ENCODE results near the gene TMCO1.
A peak's percentile ranks its signal among the peaks of the same experiment; 100 is the strongest.
"Not testable (repeated sequence)": the region's sequence is repeated elsewhere in the genome, so short reads cannot be mapped to it uniquely, and the experiment has no call there.

Gene TMCO1

GRCh38 chr1:165768513-165769394 lies at the start of gene TMCO1:
TMCO1 (minus strand) TSS chr1:165768868; CDS start chr1:165768751, 117 bp downstream.
- no peaks in the 10 kb centered on the region for H3K27me3 Mint-ChIP-seq
- H3K4me1 Mint-ChIP-seq (ENCODE audit: low read depth), result peaks cover 58% of the 10 kb centered on the region
- H3K4me3 Mint-ChIP-seq, result peak within 1 kb of the TSS; percentile 100
- H3K9me3 Mint-ChIP-seq, result no peaks in the 10 kb centered on the region
- H3K27ac Mint-ChIP-seq, result peak within 1 kb of the TSS; percentile 100
- peaks cover 61% of the 10 kb centered on the region for H3K36me3 Mint-ChIP-seq (ENCODE audit: low read depth)

- no peak overlapping the region for H3K4me3 Mint-ChIP-seq
- no peaks in the 10 kb centered on the region for H3K9me3 Mint-ChIP-seq
- H3K36me3 Mint-ChIP-seq (ENCODE audit: low read depth), result no peaks in the 10 kb centered on the region
- peaks cover 10% of the 10 kb centered on the region for H3K27me3 Mint-ChIP-seq
- H3K27ac Mint-ChIP-seq, result no peak overlapping the region
- no peaks in the 10 kb centered on the region for H3K4me1 Mint-ChIP-seq (ENCODE audit: low read depth)
These were observed 48.3 kb upstream of the TMCO1 start for GRCh38 chr1:165816826-165817497.

- Mint-ChIP-seq H3K36me3 (ENCODE audit: low read depth) (no peaks in the 10 kb centered on the region), H3K9me3 (no peaks in the 10 kb centered on the region), H3K4me1 (ENCODE audit: low read depth) (no peaks in the 10 kb centered on the region), H3K27me3 (peaks cover 10% of the 10 kb centered on the region), H3K27ac (no peak overlapping the region), H3K4me3 (no peak overlapping the region)
These were observed 47.5 kb upstream of the TMCO1 start for GRCh38 chr1:165816157-165816556.

GRCh38 chr1:165815725-165816124 lies 47.1 kb upstream of the TMCO1 start:
- Mint-ChIP-seq H3K4me1 (ENCODE audit: low read depth) (no peaks in the 10 kb centered on the region), H3K9me3 (no peaks in the 10 kb centered on the region), H3K36me3 (ENCODE audit: low read depth) (no peaks in the 10 kb centered on the region)

GRCh38 chr1:165807613-165808012 lies 38.9 kb upstream of the TMCO1 start:
- H3K4me1 Mint-ChIP-seq (ENCODE audit: low read depth), result no peaks in the 10 kb centered on the region
- no peaks in the 10 kb centered on the region for H3K36me3 Mint-ChIP-seq (ENCODE audit: low read depth)
- H3K27ac Mint-ChIP-seq, result no peak overlapping the region
- peaks cover 2% of the 10 kb centered on the region for H3K27me3 Mint-ChIP-seq
- no peak overlapping the region for H3K4me3 Mint-ChIP-seq
- H3K9me3 Mint-ChIP-seq, result no peaks in the 10 kb centered on the region

More at GRCh38 chr1:165815725-165816124, 47.1 kb upstream of the TMCO1 start:
- H3K4me3 Mint-ChIP-seq, result no peak overlapping the region
- H3K27me3 Mint-ChIP-seq, result peaks cover 10% of the 10 kb centered on the region
- no peak overlapping the region for H3K27ac Mint-ChIP-seq

GRCh38 chr1:165804513-165804912 lies 35.8 kb upstream of the TMCO1 start:
- H3K27ac Mint-ChIP-seq; H3K36me3 Mint-ChIP-seq (ENCODE audit: low read depth): not testable (repeated sequence)

GRCh38 chr1:165799387-165799786 lies 30.7 kb upstream of the TMCO1 start:
- no peak overlapping the region for H3K4me3 Mint-ChIP-seq
- H3K36me3 Mint-ChIP-seq (ENCODE audit: low read depth), result no peaks in the 10 kb centered on the region
- no peaks in the 10 kb centered on the region for H3K4me1 Mint-ChIP-seq (ENCODE audit: low read depth)
- H3K27me3 Mint-ChIP-seq, result peaks cover 7% of the 10 kb centered on the region
- H3K27ac Mint-ChIP-seq, result no peak overlapping the region
- H3K9me3 Mint-ChIP-seq, result peaks cover 5% of the 10 kb centered on the region

More at GRCh38 chr1:165804513-165804912, 35.8 kb upstream of the TMCO1 start:
- H3K4me3 Mint-ChIP-seq; H3K9me3 Mint-ChIP-seq; H3K27me3 Mint-ChIP-seq; H3K4me1 Mint-ChIP-seq (ENCODE audit: low read depth): not testable (repeated sequence)

- Mint-ChIP-seq H3K9me3 (peaks cover 5% of the 10 kb centered on the region), H3K4me3 (no peak overlapping the region), H3K36me3 (ENCODE audit: low read depth) (no peaks in the 10 kb centered on the region), H3K27ac (no peak overlapping the region), H3K27me3 (peaks cover 19% of the 10 kb centered on the region), H3K4me1 (ENCODE audit: low read depth) (no peaks in the 10 kb centered on the region)
These were observed 27.2 kb upstream of the TMCO1 start for GRCh38 chr1:165795894-165796293.

- H3K9me3 Mint-ChIP-seq, result no peaks in the 10 kb centered on the region
- no peaks in the 10 kb centered on the region for H3K36me3 Mint-ChIP-seq (ENCODE audit: low read depth)
- no peak overlapping the region for H3K27ac Mint-ChIP-seq
- peaks cover 12% of the 10 kb centered on the region for H3K27me3 Mint-ChIP-seq
- H3K4me3 Mint-ChIP-seq, result no peak overlapping the region
- H3K4me1 Mint-ChIP-seq (ENCODE audit: low read depth), result no peaks in the 10 kb centered on the region
These were observed 25.3 kb upstream of the TMCO1 start for GRCh38 chr1:165793951-165794350.

- Mint-ChIP-seq H3K4me1 (ENCODE audit: low read depth) (no peaks in the 10 kb centered on the region), H3K27me3 (peaks cover 7% of the 10 kb centered on the region), H3K27ac (no peak overlapping the region), H3K9me3 (no peaks in the 10 kb centered on the region), H3K36me3 (ENCODE audit: low read depth) (no peaks in the 10 kb centered on the region), H3K4me3 (no peak overlapping the region)
These were observed 19.1 kb upstream of the TMCO1 start for GRCh38 chr1:165787741-165788140.

- not testable (repeated sequence) for H3K4me3 Mint-ChIP-seq; H3K9me3 Mint-ChIP-seq; H3K27me3 Mint-ChIP-seq; H3K36me3 Mint-ChIP-seq (ENCODE audit: low read depth); H3K4me1 Mint-ChIP-seq (ENCODE audit: low read depth); H3K27ac Mint-ChIP-seq
These were observed 14.9 kb upstream of the TMCO1 start for GRCh38 chr1:165783519-165783918.

- H3K27me3 Mint-ChIP-seq; H3K27ac Mint-ChIP-seq; H3K4me1 Mint-ChIP-seq (ENCODE audit: low read depth); H3K4me3 Mint-ChIP-seq; H3K9me3 Mint-ChIP-seq: not testable (repeated sequence)
- peaks cover 11% of the 10 kb centered on the region for H3K36me3 Mint-ChIP-seq (ENCODE audit: low read depth)
These were observed 9.5 kb upstream of the TMCO1 start for GRCh38 chr1:165778197-165778596.

GRCh38 chr1:165773324-165773965 lies 4.8 kb upstream of the TMCO1 start:
- Mint-ChIP-seq H3K9me3 (no peaks in the 10 kb centered on the region), H3K4me1 (ENCODE audit: low read depth) (peaks cover 19% of the 10 kb centered on the region), H3K27ac (no peak overlapping the region), H3K36me3 (ENCODE audit: low read depth) (peaks cover 27% of the 10 kb centered on the region), H3K27me3 (no peaks in the 10 kb centered on the region), H3K4me3 (no peak overlapping the region)

GRCh38 chr1:165772739-165773138 lies 4.1 kb upstream of the TMCO1 start:
- no peaks in the 10 kb centered on the region for H3K27me3 Mint-ChIP-seq
- peaks cover 26% of the 10 kb centered on the region for H3K4me1 Mint-ChIP-seq (ENCODE audit: low read depth)
- H3K4me3 Mint-ChIP-seq, result no peak overlapping the region
- no peaks in the 10 kb centered on the region for H3K9me3 Mint-ChIP-seq
- H3K36me3 Mint-ChIP-seq (ENCODE audit: low read depth), result peaks cover 34% of the 10 kb centered on the region
- no peak overlapping the region for H3K27ac Mint-ChIP-seq

GRCh38 chr1:165764277-165764676 lies 4.4 kb downstream of the TMCO1 start:
- H3K4me1 Mint-ChIP-seq (ENCODE audit: low read depth), result peaks cover 66% of the 10 kb centered on the region
- no peaks in the 10 kb centered on the region for H3K27me3 Mint-ChIP-seq
- H3K9me3 Mint-ChIP-seq, result no peaks in the 10 kb centered on the region
- H3K36me3 Mint-ChIP-seq (ENCODE audit: low read depth), result peaks cover 65% of the 10 kb centered on the region
- H3K4me3 Mint-ChIP-seq, result no peak overlapping the region
- peak overlapping the region; percentile 46 for H3K27ac Mint-ChIP-seq

Data from stimulated activated naive CD8-positive, alpha-beta T cell treated with anti-CD3 and anti-CD28 coated beads, Interleukin-15, Interleukin-2, amounts not matched to agents 100 ng/mL and 50 ng/mL, for 24 hours (primary cell).